ENCODE results near the gene RCSD1.

RCSD1 gene

GRCh38 chr1:167707942-167708341, 77.9 kb downstream of the RCSD1 start:
- H3K4me3 ChIP-seq (ENCODE audit: low read depth, low read length), result no peak overlapping the region

GRCh38 chr1:167708940-167709389, 78.9 kb downstream of the RCSD1 start:
- Histone ChIP-seq H3K4me3 (ENCODE audit: low read depth, low read length) (no peak overlapping the region), H3K4me1 (no peaks in the 10 kb centered on the region), H3K9me3 (no peaks in the 10 kb centered on the region), H3K27me3 (no peaks in the 10 kb centered on the region), H3K36me3 (no peaks in the 10 kb centered on the region)
- DNase-seq, result no peak
- no peak for TF ChIP-seq CTCF (IDR thresholded peaks at IDR 0.05; ENCODE audit: low read depth, low read length)

More at GRCh38 chr1:167707942-167708341, 77.9 kb downstream of the RCSD1 start:
- H3K27me3 ChIP-seq, result no peaks in the 10 kb centered on the region
- TF ChIP-seq CTCF (IDR thresholded peaks at IDR 0.05; ENCODE audit: low read depth, low read length), result no peak
- no peaks in the 10 kb centered on the region for H3K36me3 ChIP-seq
- DNase-seq, result no peak
- no peaks in the 10 kb centered on the region for H3K4me1 ChIP-seq
- H3K9me3 ChIP-seq, result no peaks in the 10 kb centered on the region

- no peaks in the 10 kb centered on the region for H3K4me1 ChIP-seq
- no peaks in the 10 kb centered on the region for H3K9me3 ChIP-seq
- no peaks in the 10 kb centered on the region for H3K27me3 ChIP-seq
- no peak for DNase-seq
- H3K36me3 ChIP-seq, result no peaks in the 10 kb centered on the region
- H3K4me3 ChIP-seq (ENCODE audit: low read depth, low read length), result no peak overlapping the region
- no peak for TF ChIP-seq CTCF (IDR thresholded peaks at IDR 0.05; ENCODE audit: low read depth, low read length)
Measured at GRCh38 chr1:167710836-167711235, 80.8 kb downstream of the RCSD1 start.

GRCh38 chr1:167711797-167712196, 81.8 kb downstream of the RCSD1 start:
- Histone ChIP-seq H3K9me3 (no peaks in the 10 kb centered on the region), H3K36me3 (no peaks in the 10 kb centered on the region), H3K4me3 (ENCODE audit: low read depth, low read length) (no peak overlapping the region), H3K4me1 (no peaks in the 10 kb centered on the region), H3K27me3 (no peaks in the 10 kb centered on the region)
- no peak for TF ChIP-seq CTCF (IDR thresholded peaks at IDR 0.05; ENCODE audit: low read depth, low read length)
- DNase-seq, result no peak

- DNase-seq, result peak; percentile 37
- no peaks in the 10 kb centered on the region for H3K9me3 ChIP-seq
- H3K36me3 ChIP-seq, result no peaks in the 10 kb centered on the region
- no peak for TF ChIP-seq CTCF (IDR thresholded peaks at IDR 0.05; ENCODE audit: low read depth, low read length)
- no peaks in the 10 kb centered on the region for H3K27me3 ChIP-seq
- no peaks in the 10 kb centered on the region for H3K4me1 ChIP-seq
- H3K4me3 ChIP-seq (ENCODE audit: low read depth, low read length), result peak overlapping the region; percentile 95
Measured at GRCh38 chr1:167713330-167714081, 83.5 kb downstream of the RCSD1 start.

- peak; percentile 88 for DNase-seq
- Histone ChIP-seq H3K27me3 (no peaks in the 10 kb centered on the region), H3K36me3 (no peaks in the 10 kb centered on the region), H3K9me3 (no peaks in the 10 kb centered on the region), H3K4me3 (ENCODE audit: low read depth, low read length) (peak overlapping the region; percentile 95), H3K4me1 (no peaks in the 10 kb centered on the region)
- TF ChIP-seq CTCF (IDR thresholded peaks at IDR 0.05; ENCODE audit: low read depth, low read length), result no peak
Measured at GRCh38 chr1:167714098-167714438, 84.0 kb downstream of the RCSD1 start.

All from BE2C (cell line).